Neuron (in vitro differentiated cells): ENCODE data around the gene RSPH1.

Source experiments
- H2AFZ ChIP-seq: one replicate; pipeline ENCODE4 v1.6.1; 2013; ENCODE audit warnings: low read depth, mild to moderate bottlenecking, inconsistent platforms, low read length, moderate library complexity
- H3K27me3 ChIP-seq: one replicate; pipeline ENCODE4 v1.6.1; 2013; ENCODE audit warnings: low read length; ENCODE audit not compliant: insufficient read depth
- H3K36me3 ChIP-seq: one replicate; pipeline ENCODE4 v1.6.1; 2013; ENCODE audit warnings: low read length; ENCODE audit not compliant: insufficient read depth
- H3K4me1 ChIP-seq: one replicate; pipeline ENCODE4 v1.6.1; 2013; ENCODE audit warnings: low read length; ENCODE audit not compliant: insufficient read depth
- H3K4me3 ChIP-seq: 2 replicates; pipeline ENCODE4 v1.5.1; 2013; ENCODE audit warnings: mild to moderate bottlenecking, low read length, moderate library complexity
- H3K9me3 ChIP-seq: one replicate; pipeline ENCODE4 v1.6.1; 2013; ENCODE audit warnings: low read length

The RSPH1 gene

DNA sequence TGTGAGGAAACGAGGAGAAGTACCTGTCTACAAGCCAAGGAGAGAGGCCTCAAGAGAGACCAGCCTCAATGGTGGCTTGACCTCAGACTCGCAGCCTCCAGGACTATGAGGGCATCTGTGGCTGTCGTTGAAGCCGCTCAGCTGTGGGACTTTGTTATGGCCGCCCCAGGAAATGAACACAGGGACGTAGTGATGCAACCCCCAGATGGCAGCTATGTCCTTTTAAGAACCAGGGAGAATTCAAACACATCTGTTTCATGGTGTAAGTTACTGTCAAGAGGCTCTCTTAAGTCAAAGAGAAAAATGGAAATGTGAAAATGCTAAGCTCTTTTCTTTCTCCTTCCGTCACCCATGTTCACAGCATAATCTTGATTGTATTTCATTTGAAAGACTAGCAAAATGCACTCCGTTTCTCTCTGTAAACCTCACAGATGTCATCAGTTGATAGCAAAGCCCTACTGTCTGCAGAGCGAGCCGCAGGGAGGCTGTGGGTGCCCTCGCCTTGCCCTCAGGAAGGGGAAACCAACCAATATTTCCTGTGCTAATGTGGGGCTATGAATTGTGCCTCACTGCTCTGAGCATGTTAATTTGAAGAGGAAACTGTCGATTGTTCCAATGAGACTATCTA, 71.0 kb downstream of the RSPH1 start:
- Histone ChIP-seq H3K9me3 (no peaks in the 10 kb centered on the region), H2AFZ (no peak overlapping the region), H3K4me3 (no peak overlapping the region), H3K4me1 (no peaks in the 10 kb centered on the region), H3K27me3 (no peaks in the 10 kb centered on the region), H3K36me3 (no peaks in the 10 kb centered on the region)

DNA sequence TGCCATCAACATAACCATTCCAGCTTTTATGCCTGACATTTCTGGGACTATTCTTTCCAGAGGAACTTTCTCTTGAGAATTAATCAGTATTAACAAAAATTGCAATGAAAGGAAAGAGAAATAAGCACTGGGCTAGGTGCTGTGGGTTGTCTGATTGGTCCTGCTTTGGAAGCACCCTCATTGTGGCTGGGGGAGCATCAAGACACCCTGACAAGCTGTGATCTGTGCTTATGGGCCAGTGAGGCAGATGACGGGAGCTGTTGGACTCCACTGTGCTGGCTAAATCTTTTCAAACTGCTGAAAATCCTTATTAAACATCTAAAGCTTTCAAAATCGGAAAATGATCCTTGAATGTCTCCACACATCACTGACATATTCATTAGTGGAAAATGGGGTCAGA, 72.3 kb downstream of the RSPH1 start:
- no peak overlapping the region for H3K4me3 ChIP-seq
- no peaks in the 10 kb centered on the region for H3K27me3 ChIP-seq
- H3K9me3 ChIP-seq = no peaks in the 10 kb centered on the region
- H3K36me3 ChIP-seq = no peaks in the 10 kb centered on the region
- no peaks in the 10 kb centered on the region for H3K4me1 ChIP-seq
- H2AFZ ChIP-seq = no peak overlapping the region

DNA sequence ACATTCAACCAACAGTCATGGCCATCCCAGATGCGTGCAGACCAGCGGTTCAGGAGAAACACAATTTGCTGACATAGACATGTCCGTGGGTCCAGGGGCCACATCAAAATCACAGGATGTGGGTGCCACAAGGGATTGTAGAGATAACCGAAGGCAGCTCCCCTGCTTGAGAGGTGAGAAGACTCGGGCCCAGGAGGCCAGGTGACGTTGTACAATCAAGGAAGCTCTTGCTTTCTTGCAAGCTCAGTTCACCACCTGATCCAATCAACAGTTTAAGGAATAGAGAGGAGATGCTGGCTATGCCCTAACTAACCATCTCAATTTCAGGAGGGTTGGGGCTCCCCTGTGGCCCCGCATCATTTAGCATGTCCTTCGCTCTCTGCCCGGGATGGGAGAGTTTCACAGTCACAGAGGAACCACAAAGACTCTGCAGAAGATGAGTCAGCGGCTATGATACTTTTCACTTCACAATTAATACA, 72.8 kb downstream of the RSPH1 start:
- no peaks in the 10 kb centered on the region for H3K36me3 ChIP-seq
- no peak overlapping the region for H3K4me3 ChIP-seq
- no peaks in the 10 kb centered on the region for H3K4me1 ChIP-seq
- H3K9me3 ChIP-seq = no peaks in the 10 kb centered on the region
- H3K27me3 ChIP-seq = no peaks in the 10 kb centered on the region
- no peak overlapping the region for H2AFZ ChIP-seq
